GM18858 (cell line): Measurements from ENCODE around the gene ITGB3BP.
"Not testable (repeated sequence)": the region's sequence is repeated elsewhere in the genome, so short reads cannot be mapped to it uniquely, and the experiment has no call there.

ENCODE experiments used
- ATAC-seq: cut with Tn5 transposase; IDR thresholded peaks from one replicate; pipeline ENCODE4 v1.9.1; 2021; ENCODE audit not compliant: unreplicated experiment

ITGB3BP gene

GRCh38 chr1:63522891-63523728 is at the start of gene ITGB3BP, which contains the start of gene EFCAB7:
Gene ITGB3BP (minus strand): TSS chr1:63523225. CDS start chr1:63523133, 92 bp downstream.
Gene EFCAB7 (plus strand): TSS chr1:63523525. CDS start chr1:63525573, 2,048 bp downstream.
- ATAC-seq = peak; percentile 75

GRCh38 chr1:63572686-63573085 is 49.7 kb upstream of the ITGB3BP start:
- not testable (repeated sequence) for ATAC-seq

- no peak for ATAC-seq
These were observed 46.8 kb upstream of the ITGB3BP start for GRCh38 chr1:63569640-63570316.

GRCh38 chr1:63569068-63569467 is 46.0 kb upstream of the ITGB3BP start:
- ATAC-seq = no peak

- no peak for ATAC-seq
These were observed 40.7 kb upstream of the ITGB3BP start for GRCh38 chr1:63563745-63564144.

- ATAC-seq = no peak
These were observed 36.3 kb upstream of the ITGB3BP start for GRCh38 chr1:63559357-63559756.

- ATAC-seq = no peak
These were observed 34.5 kb upstream of the ITGB3BP start for GRCh38 chr1:63557365-63557987.

- no peak for ATAC-seq
These were observed 32.5 kb upstream of the ITGB3BP start for GRCh38 chr1:63555480-63555879.

GRCh38 chr1:63548877-63549276 is 25.9 kb upstream of the ITGB3BP start:
- ATAC-seq = no peak

GRCh38 chr1:63548303-63548702 is 25.3 kb upstream of the ITGB3BP start:
- no peak for ATAC-seq

GRCh38 chr1:63547621-63548294 is 24.7 kb upstream of the ITGB3BP start:
- no peak for ATAC-seq

GRCh38 chr1:63545780-63546179 is 22.8 kb upstream of the ITGB3BP start:
- no peak for ATAC-seq

GRCh38 chr1:63537940-63538339 is 14.9 kb upstream of the ITGB3BP start:
- ATAC-seq = no peak

- no peak for ATAC-seq
These were observed 14.0 kb upstream of the ITGB3BP start for GRCh38 chr1:63537006-63537405.

GRCh38 chr1:63534406-63534805 is 11.4 kb upstream of the ITGB3BP start:
- ATAC-seq = no peak

GRCh38 chr1:63533931-63534330 is 10.9 kb upstream of the ITGB3BP start:
- no peak for ATAC-seq

- no peak for ATAC-seq
These were observed 9.7 kb upstream of the ITGB3BP start for GRCh38 chr1:63532727-63533126.

- ATAC-seq = no peak
These were observed 1.2 kb upstream of the ITGB3BP start for GRCh38 chr1:63524201-63524600.

GRCh38 chr1:63523738-63524137 is 713 bp upstream of the ITGB3BP start:
- ATAC-seq = peak; percentile 1

GRCh38 chr1:63516629-63517028 is 6.4 kb downstream of the ITGB3BP start:
- no peak for ATAC-seq

- ATAC-seq = no peak
These were observed 10.4 kb downstream of the ITGB3BP start for GRCh38 chr1:63512584-63512983.
